Endothelial cell (in vitro differentiated cells): ENCODE results near the gene SH3PXD2A. TPM values are rescaled to one million over a fixed set of nuclear protein-coding genes. Genes with fewer than 3 reads are reported as not detected.

Source experiments
- DNase-seq: peaks from one replicate; pipeline ENCODE4 v3.0.0; 2021; ENCODE audit warnings: low spot score
- H3K27ac Mint-ChIP-seq: one replicate; pipeline ENCODE4 v1.8.0; 2021; ENCODE audit warnings: mixed read lengths, inconsistent platforms; ENCODE audit not compliant: unreplicated experiment
- H3K27me3 Mint-ChIP-seq: one replicate; pipeline ENCODE4 v1.8.0; 2021; ENCODE audit warnings: mild to moderate bottlenecking, moderate library complexity, mixed read lengths, inconsistent platforms; ENCODE audit not compliant: unreplicated experiment
- H3K36me3 Mint-ChIP-seq: one replicate; pipeline ENCODE4 v1.8.0; 2021; ENCODE audit warnings: mild to moderate bottlenecking, low read depth, mixed read lengths, inconsistent platforms; ENCODE audit not compliant: unreplicated experiment
- H3K4me1 Mint-ChIP-seq: one replicate; pipeline ENCODE4 v1.8.0; 2021; ENCODE audit warnings: mild to moderate bottlenecking, mixed read lengths, inconsistent platforms; ENCODE audit not compliant: unreplicated experiment
- H3K4me3 Mint-ChIP-seq: one replicate; pipeline ENCODE4 v1.8.0; 2021; ENCODE audit warnings: mild to moderate bottlenecking, mixed read lengths, inconsistent platforms; ENCODE audit not compliant: unreplicated experiment
- H3K9me3 Mint-ChIP-seq: one replicate; pipeline ENCODE4 v1.8.0; 2021; ENCODE audit warnings: mixed read lengths, inconsistent platforms; ENCODE audit not compliant: unreplicated experiment
- CTCF ChIP-seq: fragments of 200-600 bp; sonication (generic); IDR thresholded peaks from one replicate; pipeline ENCODE4 v1.5.0; 2021; ENCODE audit warnings: antibody characterized with exemption; ENCODE audit not compliant: unreplicated experiment
- total RNA-seq: library from RNA; stranded (reverse); fragmentation: NEBNext Ultra II Directional; extraction: Animal tissue kit (Norgen Biotek cat#: 25700); gene quantifications from one replicate; pipeline ENCODE4 v1.2.1, GENCODE V29; 2021; ENCODE audit not compliant: unreplicated experiment

The SH3PXD2A gene
- total RNA-seq, 1 donor from 2014 or later = 59.9 TPM

- no peak overlapping the region for H3K27ac Mint-ChIP-seq
- TF ChIP-seq CTCF = no peak
- peaks cover 5% of the 10 kb centered on the region for H3K36me3 Mint-ChIP-seq
- no peaks in the 10 kb centered on the region for H3K9me3 Mint-ChIP-seq
- no peak overlapping the region for H3K4me3 Mint-ChIP-seq
- H3K27me3 Mint-ChIP-seq = peaks cover 10% of the 10 kb centered on the region
- peaks cover 12% of the 10 kb centered on the region for H3K4me1 Mint-ChIP-seq
- no peak for DNase-seq
These were observed 296.5 kb downstream of the SH3PXD2A start for GRCh38 chr10:103558911-103559310.

- H3K36me3 Mint-ChIP-seq = peaks cover 5% of the 10 kb centered on the region
- H3K27ac Mint-ChIP-seq = no peak overlapping the region
- H3K4me1 Mint-ChIP-seq = peaks cover 15% of the 10 kb centered on the region
- TF ChIP-seq CTCF = no peak
- no peaks in the 10 kb centered on the region for H3K9me3 Mint-ChIP-seq
- no peak overlapping the region for H3K4me3 Mint-ChIP-seq
- DNase-seq = no peak
- H3K27me3 Mint-ChIP-seq = peaks cover 14% of the 10 kb centered on the region
These were observed 297.9 kb downstream of the SH3PXD2A start for GRCh38 chr10:103557455-103557854.

- Mint-ChIP-seq H3K27ac (no peak overlapping the region), H3K4me3 (no peak overlapping the region), H3K36me3 (peaks cover 5% of the 10 kb centered on the region), H3K9me3 (no peaks in the 10 kb centered on the region), H3K4me1 (peaks cover 20% of the 10 kb centered on the region), H3K27me3 (peaks cover 17% of the 10 kb centered on the region)
- DNase-seq = no peak
- no peak for TF ChIP-seq CTCF
These were observed 298.9 kb downstream of the SH3PXD2A start for GRCh38 chr10:103556383-103557007.

- peaks cover 20% of the 10 kb centered on the region for H3K4me1 Mint-ChIP-seq
- TF ChIP-seq CTCF = no peak
- H3K27ac Mint-ChIP-seq = no peak overlapping the region
- H3K4me3 Mint-ChIP-seq = no peak overlapping the region
- no peaks in the 10 kb centered on the region for H3K9me3 Mint-ChIP-seq
- DNase-seq = no peak
- peaks cover 17% of the 10 kb centered on the region for H3K27me3 Mint-ChIP-seq
- peaks cover 5% of the 10 kb centered on the region for H3K36me3 Mint-ChIP-seq
These were observed 299.7 kb downstream of the SH3PXD2A start for GRCh38 chr10:103555712-103556111.

- no peak overlapping the region for H3K4me3 Mint-ChIP-seq
These were observed 300.1 kb downstream of the SH3PXD2A start for GRCh38 chr10:103555325-103555649.

More at GRCh38 chr10:103555325-103555649, 300.1 kb downstream of the SH3PXD2A start:
- H3K4me1 Mint-ChIP-seq = peaks cover 20% of the 10 kb centered on the region
- no peak overlapping the region for H3K27ac Mint-ChIP-seq
- H3K27me3 Mint-ChIP-seq = peaks cover 17% of the 10 kb centered on the region
- H3K9me3 Mint-ChIP-seq = no peaks in the 10 kb centered on the region
- peaks cover 5% of the 10 kb centered on the region for H3K36me3 Mint-ChIP-seq
- TF ChIP-seq CTCF = no peak
- DNase-seq = no peak
